GM21367 (cell line): Measurements from ENCODE around the gene NECTIN3.

Source experiments
- ATAC-seq: cut with Tn5 transposase; IDR thresholded peaks from one replicate; pipeline ENCODE4 v1.9.1; 2021; ENCODE audit not compliant: unreplicated experiment

NECTIN3 gene

DNA sequence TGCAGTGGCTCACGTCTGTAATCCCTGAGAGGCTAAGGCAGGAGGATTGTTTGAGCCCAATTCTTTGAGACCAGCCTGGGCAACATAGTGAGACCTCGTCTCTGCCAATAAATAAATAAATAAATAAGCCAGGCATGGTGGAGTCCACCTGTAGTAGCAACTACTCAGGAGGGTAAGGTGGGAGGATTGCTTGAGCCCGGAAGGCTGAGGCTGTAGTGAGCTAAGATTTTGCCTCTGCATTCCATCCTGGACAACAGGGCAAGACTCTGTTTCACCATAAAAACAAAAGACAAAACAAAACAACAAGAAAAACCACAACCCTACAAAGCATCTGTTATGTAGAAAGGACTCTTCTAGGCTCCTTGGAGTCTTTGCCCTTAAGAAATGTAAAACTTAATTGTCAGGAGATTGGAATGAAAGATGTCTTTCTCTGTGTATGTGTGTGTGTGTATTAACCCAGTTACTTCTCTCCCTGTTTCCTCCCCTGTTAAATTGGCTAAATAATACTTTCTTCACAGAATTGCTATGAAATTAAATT, 9.5 kb downstream of the NECTIN3 start:
- ATAC-seq: no peak

DNA sequence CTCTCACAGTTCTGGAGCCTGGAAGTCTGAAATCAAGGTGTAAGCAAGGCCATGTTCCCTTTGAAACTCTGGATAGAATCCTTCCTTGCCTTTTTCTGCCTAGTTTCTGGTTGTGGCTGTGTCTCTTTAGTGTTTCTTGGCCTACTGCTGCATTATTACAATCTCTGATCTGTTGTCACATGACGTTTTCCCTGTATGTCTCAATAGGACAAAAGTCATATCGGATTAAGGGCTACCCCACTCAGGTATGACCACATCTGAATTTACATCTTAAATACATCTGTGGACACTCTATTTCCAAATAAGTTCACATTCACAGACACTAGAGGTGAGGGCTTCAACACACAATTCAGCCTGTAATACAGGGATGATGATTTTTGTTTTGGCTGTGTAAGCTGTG, 13.3 kb downstream of the NECTIN3 start:
- no peak for ATAC-seq

DNA sequence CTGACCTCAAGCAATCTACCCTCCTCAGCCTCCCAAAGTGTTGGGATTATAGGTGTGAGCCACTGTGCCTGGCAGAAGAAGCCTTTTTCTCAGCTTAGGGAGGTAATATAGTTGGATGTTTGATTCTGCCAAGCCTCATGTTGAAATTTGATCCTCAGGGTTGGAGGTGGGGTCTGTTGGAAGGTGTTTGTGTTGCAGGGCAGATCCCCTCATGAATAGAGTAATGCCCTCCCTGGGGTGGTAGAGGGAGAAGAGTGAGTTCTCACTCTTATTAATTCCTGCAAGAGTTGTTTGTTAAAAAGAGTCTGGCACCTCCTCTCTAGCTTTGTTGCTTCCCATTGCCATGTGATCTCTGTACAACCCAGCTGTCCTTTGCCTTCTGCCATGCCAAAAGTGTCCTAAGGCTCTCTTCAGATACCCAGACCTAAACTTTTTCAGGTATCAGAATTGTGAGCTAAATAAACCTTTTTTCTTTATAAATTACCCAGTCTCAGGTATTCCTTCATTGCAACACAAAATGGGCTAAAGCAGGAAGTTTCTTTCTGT, 16.4 kb downstream of the NECTIN3 start:
- ATAC-seq: no peak

DNA sequence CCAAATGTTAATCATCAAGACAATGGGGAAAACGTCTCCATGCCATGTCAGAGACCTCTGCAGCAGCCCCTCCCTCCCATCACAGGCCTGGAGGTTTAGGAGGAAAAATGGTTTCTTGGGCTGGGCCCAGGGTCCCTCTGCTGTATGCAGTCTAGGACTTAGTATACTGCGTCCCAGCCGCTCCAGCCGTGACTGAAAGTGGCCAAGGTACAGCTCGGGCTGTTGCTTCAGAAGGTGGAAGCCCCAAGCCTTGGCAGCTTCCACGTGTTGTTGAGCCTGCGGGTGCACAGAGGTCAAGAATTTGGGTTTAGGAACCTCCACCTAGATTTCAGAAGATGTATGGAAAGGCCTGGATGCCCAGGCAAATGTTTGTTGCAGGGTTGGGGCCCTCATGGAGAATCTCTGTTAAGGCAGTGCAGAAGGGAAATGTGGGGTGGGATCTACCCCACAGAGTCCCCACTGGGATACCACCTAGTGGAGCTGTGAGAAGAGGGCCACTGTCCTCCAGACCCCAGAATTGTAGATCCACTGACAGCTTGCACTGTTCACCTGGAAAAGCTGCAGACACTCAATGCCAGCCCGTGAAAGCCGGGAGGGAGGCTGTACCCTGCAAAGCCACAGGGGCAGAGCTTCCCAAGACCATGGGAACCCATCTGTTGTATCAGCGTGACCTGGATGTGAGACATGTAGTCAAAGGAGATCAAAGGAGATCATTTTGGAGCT, 25.0 kb downstream of the NECTIN3 start:
- no peak for ATAC-seq

GRCh38 chr3:111103807-111104206, 32.2 kb downstream of the NECTIN3 start:
- no peak for ATAC-seq

- no peak for ATAC-seq
Observed at GRCh38 chr3:111106993-111107661, 35.5 kb downstream of the NECTIN3 start.

DNA sequence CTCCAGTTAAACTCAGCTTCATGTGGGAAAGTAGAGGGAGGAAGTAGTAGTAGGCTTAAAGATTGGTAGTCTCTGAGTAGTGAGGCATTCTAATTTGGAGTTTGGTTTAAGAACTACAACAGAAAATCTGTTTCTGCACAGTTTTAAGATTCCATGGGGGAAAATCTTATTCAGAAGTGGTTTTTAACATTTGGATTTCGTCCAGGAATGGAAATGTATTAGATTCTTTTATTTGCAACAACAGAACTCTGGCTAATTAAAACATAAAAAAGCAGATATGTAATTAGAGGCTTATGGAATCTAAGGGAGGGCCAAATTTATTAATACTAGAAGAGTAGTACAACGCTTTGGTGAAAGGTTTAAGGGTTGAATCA, 36.0 kb downstream of the NECTIN3 start:
- no peak for ATAC-seq

GRCh38 chr3:111112913-111113312, 41.3 kb downstream of the NECTIN3 start:
- ATAC-seq: no peak

GRCh38 chr3:111128884-111129283, 57.3 kb downstream of the NECTIN3 start:
- no peak for ATAC-seq

DNA sequence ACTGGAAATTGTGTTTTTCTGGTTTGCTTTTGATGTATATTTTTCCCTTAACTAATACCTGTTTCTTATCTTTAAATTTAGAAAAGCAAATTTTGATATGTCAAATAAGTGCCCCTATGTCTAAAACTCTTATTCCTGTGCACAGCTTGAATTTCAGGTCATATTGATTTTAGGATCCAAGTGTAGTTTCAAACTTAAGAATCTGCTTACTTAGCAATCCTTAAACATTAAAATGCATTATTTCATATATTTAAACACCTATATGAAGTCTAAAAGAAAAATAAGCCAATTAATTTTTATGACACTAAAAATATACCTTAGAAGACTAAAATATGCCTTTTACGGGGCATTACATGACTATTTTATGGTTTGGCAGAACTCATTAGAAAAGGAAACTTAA, 59.2 kb downstream of the NECTIN3 start:
- no peak for ATAC-seq

- no peak for ATAC-seq
Observed at GRCh38 chr3:111134302-111134701, 62.7 kb downstream of the NECTIN3 start.

- ATAC-seq: no peak
Observed at GRCh38 chr3:111151438-111151837, 79.8 kb downstream of the NECTIN3 start.

GRCh38 chr3:111152496-111152895, 80.9 kb downstream of the NECTIN3 start:
- ATAC-seq: no peak

DNA sequence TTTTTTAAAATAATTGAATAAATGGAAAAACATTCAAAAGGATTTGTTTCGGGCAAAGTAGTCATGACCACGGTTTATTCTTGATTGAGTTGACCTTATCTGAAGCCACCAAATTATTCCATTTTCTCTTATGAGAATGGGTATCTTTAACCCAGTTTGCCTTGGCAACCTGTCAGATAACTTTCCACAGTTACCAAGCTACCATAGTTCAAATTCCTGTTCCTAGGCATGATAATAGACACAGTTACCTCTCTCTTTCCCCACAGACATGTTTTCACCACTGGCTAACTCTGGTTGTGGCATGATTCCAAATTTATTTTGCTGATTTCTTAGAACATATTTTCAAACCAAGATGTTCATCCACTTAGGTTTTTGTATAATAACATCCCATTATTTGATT, 84.9 kb downstream of the NECTIN3 start:
- ATAC-seq: no peak

DNA sequence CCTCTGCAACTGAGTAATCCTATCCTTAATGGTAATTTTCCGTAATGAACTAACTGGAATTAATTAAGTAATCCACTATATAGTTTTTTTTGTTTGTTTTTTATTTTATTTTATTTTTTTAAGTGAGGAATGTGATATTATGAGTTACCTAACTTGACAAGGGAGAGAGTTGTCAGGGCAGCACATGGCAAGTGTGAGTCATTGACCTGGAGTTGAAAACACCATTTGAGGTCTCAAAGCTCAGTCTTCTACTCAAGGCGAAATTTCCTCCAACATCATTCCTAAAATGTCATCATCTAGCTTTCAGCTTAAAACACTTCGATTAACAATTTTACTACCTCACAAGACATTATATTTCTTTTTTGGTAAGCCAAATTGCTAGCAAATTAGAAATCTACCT, 87.8 kb downstream of the NECTIN3 start:
- ATAC-seq: no peak

GRCh38 chr3:111164621-111165020, 93.0 kb downstream of the NECTIN3 start:
- ATAC-seq: no peak

GRCh38 chr3:111165411-111165810, 93.8 kb downstream of the NECTIN3 start:
- no peak for ATAC-seq

GRCh38 chr3:111173328-111173900, 101.8 kb downstream of the NECTIN3 start:
- ATAC-seq: no peak

- no peak for ATAC-seq
Observed at GRCh38 chr3:111173906-111174305, 102.3 kb downstream of the NECTIN3 start.

GRCh38 chr3:111190518-111190917, 118.9 kb downstream of the NECTIN3 start:
- ATAC-seq: no peak

DNA sequence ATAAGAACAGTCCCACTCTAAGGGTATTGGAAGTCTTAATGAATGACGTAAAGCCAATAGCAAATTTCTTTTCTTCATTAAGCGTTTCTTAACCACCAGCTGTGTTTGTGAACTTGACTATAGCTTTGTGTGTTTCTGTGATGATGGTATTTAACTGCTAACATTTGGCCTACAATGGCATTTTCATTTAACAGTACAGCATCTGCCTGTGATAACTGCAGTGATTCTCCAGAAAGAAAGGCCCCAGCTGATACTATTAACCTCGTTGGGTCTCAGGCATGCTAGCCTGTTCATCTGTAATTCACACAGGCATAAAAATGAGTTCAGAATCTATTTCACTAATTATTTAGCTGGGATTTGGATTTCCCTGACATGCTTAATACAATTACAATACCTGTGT, 121.9 kb downstream of the NECTIN3 start:
- ATAC-seq: no peak

DNA sequence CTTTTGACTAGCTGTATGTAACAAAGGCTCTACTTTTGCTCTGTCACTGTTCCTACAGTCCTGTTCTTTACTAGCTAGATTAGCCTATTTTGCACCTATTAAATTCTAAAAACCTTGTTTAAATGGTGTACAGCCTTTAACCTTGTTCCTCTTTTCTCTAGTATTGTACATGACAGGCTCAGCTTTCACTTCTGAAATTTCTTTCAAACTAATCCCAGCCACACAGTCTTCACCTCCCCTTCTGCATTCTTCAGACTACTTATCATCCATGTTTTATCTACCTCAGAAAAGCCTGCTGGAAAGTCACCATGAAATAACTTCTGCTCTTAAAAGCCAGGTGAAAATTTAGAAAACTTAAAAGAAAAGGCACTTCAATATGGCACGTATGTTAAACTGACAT, 122.4 kb downstream of the NECTIN3 start:
- no peak for ATAC-seq
